SK-N-SH treated with all-trans-retinoic acid at 6 μM for 48 hours (cell line): ENCODE data around the gene SPNS3.

ENCODE experiments used
- ATAC-seq: fragments of 200-7000 bp; cut with Tn5 transposase; 3 replicates; pipeline ENCODE4 v1.9.1; 2020; ENCODE audit warnings: mild to moderate bottlenecking, moderate library complexity
- ARNTL ChIP-seq: fragments of 450-650 bp; formaldehyde crosslinking; IDR thresholded peaks from 2 replicates; pipeline ENCODE4 v1.5.0; 2020; ENCODE audit warnings: low read depth, mild to moderate bottlenecking, moderate library complexity, borderline replicate concordance
- BACH2 ChIP-seq: fragments of 250-450 bp; sonication (Bioruptor Pico); IDR thresholded peaks from 2 replicates; pipeline ENCODE4 v1.9.0; 2021; ENCODE audit warnings: mild to moderate bottlenecking, borderline replicate concordance
- CREB5 ChIP-seq: fragments of 250-450 bp; sonication (Bioruptor Pico); IDR thresholded peaks from 2 replicates; pipeline ENCODE4 v1.5.1; 2020; ENCODE audit warnings: low read depth, mild to moderate bottlenecking, moderate library complexity
- CSDC2 ChIP-seq: fragments of 250-450 bp; sonication (Bioruptor Pico); IDR thresholded peaks from 2 replicates; pipeline ENCODE4 v1.5.0; 2020; ENCODE audit warnings: mild to moderate bottlenecking, moderate library complexity
- CSRNP3 ChIP-seq: fragments of 250-450 bp; sonication (Bioruptor Pico); IDR thresholded peaks from 2 replicates; pipeline ENCODE4 v1.5.1; 2021; ENCODE audit warnings: mild to moderate bottlenecking, moderate library complexity
- ESRRG ChIP-seq: fragments of 250-450 bp; sonication (Bioruptor Pico); IDR thresholded peaks from 2 replicates; pipeline ENCODE4 v1.6.1; 2021; ENCODE audit warnings: mild to moderate bottlenecking
- GLIS3 ChIP-seq: fragments of 250-450 bp; sonication (Bioruptor Pico); IDR thresholded peaks from 2 replicates; pipeline ENCODE4 v1.5.0; 2020; ENCODE audit warnings: mild to moderate bottlenecking, moderate library complexity
- ISL1 ChIP-seq: fragments of 250-450 bp; sonication (Bioruptor Pico); IDR thresholded peaks from 2 replicates; pipeline ENCODE4 v2.1.2; 2022; ENCODE audit warnings: mild to moderate bottlenecking, moderate library complexity
- OSR1 ChIP-seq: fragments of 250-450 bp; sonication (Bioruptor Pico); IDR thresholded peaks from 2 replicates; pipeline ENCODE4 v1.8.0; 2022; ENCODE audit warnings: moderate library complexity, mild to moderate bottlenecking, inconsistent platforms
- PATZ1 ChIP-seq: fragments of 250-450 bp; sonication (Bioruptor Pico); IDR thresholded peaks from 2 replicates; pipeline ENCODE4 v1.8.0; 2020; ENCODE audit warnings: mild to moderate bottlenecking, moderate library complexity, borderline replicate concordance
- POU6F1 ChIP-seq: fragments of 250-450 bp; sonication (Bioruptor Pico); IDR thresholded peaks from 2 replicates; pipeline ENCODE4 v1.8.0; 2021; ENCODE audit warnings: low read depth, mild to moderate bottlenecking, moderate library complexity, borderline replicate concordance
- PPARA ChIP-seq: fragments of 250-450 bp; sonication (Bioruptor Pico); IDR thresholded peaks from 2 replicates; pipeline ENCODE4 v1.5.0; 2020; ENCODE audit warnings: mild to moderate bottlenecking, borderline replicate concordance
- RARB ChIP-seq: fragments of 250-450 bp; sonication (Bioruptor Pico); IDR thresholded peaks from 2 replicates; pipeline ENCODE4 v1.8.0; 2021; ENCODE audit warnings: mild to moderate bottlenecking, moderate library complexity
- SNAI2 ChIP-seq: fragments of 250-450 bp; sonication (Bioruptor Pico); IDR thresholded peaks from 2 replicates; pipeline ENCODE4 v1.5.0; 2020; ENCODE audit warnings: mild to moderate bottlenecking, moderate library complexity
- TCF4 ChIP-seq: fragments of 250-450 bp; sonication (Bioruptor Pico); IDR thresholded peaks from 2 replicates; pipeline ENCODE4 v1.8.0; 2021; ENCODE audit warnings: mild to moderate bottlenecking, moderate library complexity, borderline replicate concordance
- TOX ChIP-seq: fragments of 250-450 bp; sonication (Bioruptor Pico); IDR thresholded peaks from 2 replicates; pipeline ENCODE4 v1.8.0; 2021; ENCODE audit warnings: mild to moderate bottlenecking, moderate library complexity, borderline replicate concordance
- TSHZ2 ChIP-seq: fragments of 250-450 bp; sonication (Bioruptor Pico); IDR thresholded peaks from 2 replicates; pipeline ENCODE4 v1.5.0; 2020; ENCODE audit warnings: mild to moderate bottlenecking, moderate library complexity
- ZC3H10 ChIP-seq: fragments of 250-450 bp; sonication (Bioruptor Pico); IDR thresholded peaks from 2 replicates; pipeline ENCODE4 v1.5.1; 2021; ENCODE audit warnings: mild to moderate bottlenecking, moderate library complexity
- ZFP3 ChIP-seq: fragments of 250-450 bp; sonication (Bioruptor Pico); IDR thresholded peaks from 2 replicates; pipeline ENCODE4 v1.5.0; 2020; ENCODE audit warnings: mild to moderate bottlenecking, moderate library complexity
- ZFP30 ChIP-seq: fragments of 450-650 bp; formaldehyde crosslinking; IDR thresholded peaks from 2 replicates; pipeline ENCODE4 v1.5.0; 2022; ENCODE audit warnings: mild to moderate bottlenecking, moderate library complexity
- ZNF565 ChIP-seq: fragments of 450-650 bp; formaldehyde crosslinking; conservative IDR thresholded peaks from 2 replicates; pipeline ENCODE4 v1.5.0; 2020; ENCODE audit warnings: low read depth, mild to moderate bottlenecking, moderate library complexity
- ZNF70 ChIP-seq: fragments of 450-650 bp; formaldehyde crosslinking; IDR thresholded peaks from 2 replicates; pipeline ENCODE4 v1.5.0; 2020; ENCODE audit warnings: mild to moderate bottlenecking, moderate library complexity

The SPNS3 gene

GRCh38 chr17:4515501-4515900, 81.8 kb downstream of the SPNS3 start:
- TF ChIP-seq CREB5 (CRISPR knock-in tag) = no peak
- no peak for TF ChIP-seq OSR1 (CRISPR knock-in tag)
- TF ChIP-seq ZFP30 (CRISPR knock-in tag) = no peak
- no peak for TF ChIP-seq GLIS3 (CRISPR knock-in tag)
- no peak for TF ChIP-seq TOX
- no peak for TF ChIP-seq CSDC2 (CRISPR knock-in tag)
- no peak for TF ChIP-seq ZFP3
- TF ChIP-seq ISL1 (CRISPR knock-in tag) = no peak
- no peak for TF ChIP-seq BACH2 (CRISPR knock-in tag)
- no peak for TF ChIP-seq TCF4 (CRISPR knock-in tag)
- TF ChIP-seq ZC3H10 (CRISPR knock-in tag) = no peak
- no peak for TF ChIP-seq TSHZ2
- no peak for TF ChIP-seq ZNF70 (CRISPR knock-in tag)
- no peak for TF ChIP-seq SNAI2 (CRISPR knock-in tag)
- no peak for ATAC-seq

GRCh38 chr17:4516735-4517134, 83.0 kb downstream of the SPNS3 start:
- no peak for ATAC-seq
- TF ChIP-seq PPARA (CRISPR knock-in tag) = no peak
- no peak for TF ChIP-seq ZNF565 (CRISPR knock-in tag)
- no peak for TF ChIP-seq ZC3H10 (CRISPR knock-in tag)
- no peak for TF ChIP-seq OSR1 (CRISPR knock-in tag)
- no peak for TF ChIP-seq POU6F1 (CRISPR knock-in tag)
- no peak for TF ChIP-seq TOX
- TF ChIP-seq TSHZ2 = no peak
- TF ChIP-seq ESRRG = no peak
- TF ChIP-seq ARNTL (CRISPR knock-in tag) = no peak
- no peak for TF ChIP-seq BACH2 (CRISPR knock-in tag)
- TF ChIP-seq RARB (CRISPR knock-in tag) = no peak
- no peak for TF ChIP-seq ZNF70 (CRISPR knock-in tag)
- TF ChIP-seq GLIS3 (CRISPR knock-in tag) = no peak
- no peak for TF ChIP-seq ISL1 (CRISPR knock-in tag)
- no peak for TF ChIP-seq CSRNP3 (CRISPR knock-in tag)

GRCh38 chr17:4518901-4519300, 85.2 kb downstream of the SPNS3 start:
- ATAC-seq = no peak
- TF ChIP-seq ARNTL (CRISPR knock-in tag) = no peak
- no peak for TF ChIP-seq ZFP30 (CRISPR knock-in tag)
- no peak for TF ChIP-seq ESRRG
- no peak for TF ChIP-seq OSR1 (CRISPR knock-in tag)
- no peak for TF ChIP-seq CREB5 (CRISPR knock-in tag)
- TF ChIP-seq PATZ1 = no peak
- no peak for TF ChIP-seq ZNF565 (CRISPR knock-in tag)
- TF ChIP-seq CSDC2 (CRISPR knock-in tag) = no peak
- no peak for TF ChIP-seq TOX
- no peak for TF ChIP-seq RARB (CRISPR knock-in tag)
- TF ChIP-seq GLIS3 (CRISPR knock-in tag) = no peak
- TF ChIP-seq TCF4 (CRISPR knock-in tag) = no peak
- no peak for TF ChIP-seq BACH2 (CRISPR knock-in tag)
- no peak for TF ChIP-seq ZNF70 (CRISPR knock-in tag)
